Lower leg skin (tissue), 3 donors: Measurements from ENCODE around the gene NPLOC4.

ENCODE experiments used
- POLR2A ChIP-seq, 2 donors: fragments of 450-650 bp; IDR thresholded peaks; one replicate each; pipeline ENCODE4 v1.6.1; 2016 to 2017; ENCODE audit warnings: antibody characterized with exemption in 2 of 2, mild to moderate bottlenecking in 1 of 2, moderate library complexity in 1 of 2
- TF ChIP-seq, protein P1 (sequence below), 3 donors: fragments of 450-650 bp; IDR thresholded peaks; one replicate each; pipeline ENCODE4 v1.5.1; 2016; ENCODE audit warnings: antibody characterized with exemption in 3 of 3, mild to moderate bottlenecking in 3 of 3, moderate library complexity in 2 of 3

DNA sequence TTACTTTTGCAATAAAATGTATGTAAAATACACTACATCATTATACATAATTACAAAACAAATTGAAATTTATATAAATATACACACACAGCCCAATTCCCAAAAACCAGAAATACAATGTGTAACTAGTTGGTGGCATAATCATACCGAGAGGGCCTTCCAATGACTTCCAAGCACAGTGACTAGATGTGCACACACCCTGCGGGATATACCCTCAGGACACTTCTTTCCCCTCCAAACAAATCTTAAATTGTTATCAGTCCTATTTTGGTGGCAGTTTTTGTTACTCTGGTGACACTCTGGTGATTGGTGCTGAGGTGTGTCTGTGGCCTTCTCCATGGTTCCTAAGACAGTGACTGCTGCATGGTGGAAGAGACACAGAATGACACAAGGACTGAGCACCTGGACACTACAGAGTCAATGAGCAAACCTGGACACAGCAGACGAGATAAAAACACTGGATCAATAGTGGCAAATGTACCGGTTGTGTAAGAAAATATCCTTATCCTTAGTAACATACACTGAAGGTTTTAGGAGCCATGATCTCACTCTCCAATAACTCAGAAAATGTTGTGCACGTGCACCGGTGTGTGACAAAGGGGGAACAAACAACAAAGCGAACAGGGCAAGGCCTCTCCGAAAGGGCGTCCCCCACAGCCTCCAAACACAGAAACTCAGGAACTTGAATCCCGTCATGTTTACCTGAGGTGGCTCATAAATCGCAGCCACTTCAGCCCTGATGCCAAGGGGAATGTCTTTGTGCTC, 32.9 kb downstream of the NPLOC4 start:
- TF ChIP-seq, protein P1, sequence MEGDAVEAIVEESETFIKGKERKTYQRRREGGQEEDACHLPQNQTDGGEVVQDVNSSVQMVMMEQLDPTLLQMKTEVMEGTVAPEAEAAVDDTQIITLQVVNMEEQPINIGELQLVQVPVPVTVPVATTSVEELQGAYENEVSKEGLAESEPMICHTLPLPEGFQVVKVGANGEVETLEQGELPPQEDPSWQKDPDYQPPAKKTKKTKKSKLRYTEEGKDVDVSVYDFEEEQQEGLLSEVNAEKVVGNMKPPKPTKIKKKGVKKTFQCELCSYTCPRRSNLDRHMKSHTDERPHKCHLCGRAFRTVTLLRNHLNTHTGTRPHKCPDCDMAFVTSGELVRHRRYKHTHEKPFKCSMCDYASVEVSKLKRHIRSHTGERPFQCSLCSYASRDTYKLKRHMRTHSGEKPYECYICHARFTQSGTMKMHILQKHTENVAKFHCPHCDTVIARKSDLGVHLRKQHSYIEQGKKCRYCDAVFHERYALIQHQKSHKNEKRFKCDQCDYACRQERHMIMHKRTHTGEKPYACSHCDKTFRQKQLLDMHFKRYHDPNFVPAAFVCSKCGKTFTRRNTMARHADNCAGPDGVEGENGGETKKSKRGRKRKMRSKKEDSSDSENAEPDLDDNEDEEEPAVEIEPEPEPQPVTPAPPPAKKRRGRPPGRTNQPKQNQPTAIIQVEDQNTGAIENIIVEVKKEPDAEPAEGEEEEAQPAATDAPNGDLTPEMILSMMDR (IDR thresholded peaks at IDR 0.05) = no peak
- TF ChIP-seq POLR2A (IDR thresholded peaks at IDR 0.05) = no peak
